Fibroblast of skin of abdomen (primary cell): ENCODE data around the gene OLFM1.
"Not testable (repeated sequence)": the region's sequence is repeated elsewhere in the genome, so short reads cannot be mapped to it uniquely, and the experiment has no call there.

Experiments used
- DNase-seq: peaks from one replicate; pipeline ENCODE4 v3.0.0-alpha.2; 2013

The OLFM1 gene

GRCh38 chr9:135156525-135157510, 69.3 kb downstream of the OLFM1 start:
- peak; percentile 21 for DNase-seq

GRCh38 chr9:135157856-135158563, 70.5 kb downstream of the OLFM1 start:
- DNase-seq, result no peak

DNA sequence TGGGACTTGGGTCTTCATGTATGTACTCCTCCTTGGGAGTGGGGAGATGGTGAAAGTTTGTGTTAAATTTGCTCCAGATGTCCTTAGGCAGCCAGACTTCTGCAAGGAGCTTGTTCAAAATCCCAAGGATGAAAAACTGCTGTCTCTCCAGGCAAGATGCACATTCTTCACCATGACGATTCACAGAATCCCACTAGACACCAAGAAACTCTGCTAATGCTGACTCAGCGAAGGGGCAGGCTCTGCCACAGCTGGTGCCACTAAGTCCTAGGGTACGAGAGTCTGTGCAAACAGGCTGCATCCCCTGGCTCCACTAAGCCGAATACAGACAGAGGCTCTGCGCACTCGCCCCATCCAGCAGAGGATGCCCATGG, 71.1 kb downstream of the OLFM1 start:
- DNase-seq, result no peak

DNA sequence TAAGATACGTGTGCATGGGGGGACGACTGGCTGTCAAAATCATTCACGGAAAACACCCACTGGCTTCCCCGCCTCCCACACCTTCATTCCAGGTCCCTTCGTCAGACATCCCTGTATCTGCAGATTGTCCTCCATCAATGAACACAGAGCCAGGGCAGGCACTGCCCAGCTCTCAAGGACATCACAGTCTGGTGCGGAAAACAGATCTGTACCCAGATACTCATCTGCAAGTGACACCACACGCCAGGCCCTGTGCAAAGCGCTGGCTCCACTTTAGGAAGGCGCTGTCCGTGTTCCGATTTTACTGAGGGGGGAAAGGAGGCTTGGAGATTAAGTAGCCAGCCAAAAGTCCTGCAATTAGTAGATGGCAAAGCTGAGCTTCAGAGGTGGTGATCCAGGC, 72.3 kb downstream of the OLFM1 start:
- no peak for DNase-seq

DNA sequence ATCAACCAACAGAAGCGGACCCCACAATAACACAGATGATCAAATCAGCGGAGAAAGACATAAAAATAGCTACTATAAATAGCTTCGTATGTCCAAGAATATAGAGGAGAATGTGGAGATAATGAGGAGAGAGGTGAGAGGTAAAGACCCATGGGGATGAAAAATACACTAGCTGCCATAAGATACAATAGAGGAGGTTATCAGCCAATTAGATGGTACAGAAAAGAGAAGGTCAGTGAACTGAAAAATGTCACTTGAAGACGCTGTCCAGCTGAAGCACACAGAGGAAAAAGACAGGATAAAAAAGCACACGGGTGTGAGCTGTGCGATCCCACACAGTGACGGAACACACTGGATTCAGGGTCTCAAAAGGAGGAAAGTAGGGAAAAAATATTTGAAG, 73.4 kb downstream of the OLFM1 start:
- no peak for DNase-seq

- DNase-seq, result not testable (repeated sequence)
Observed at GRCh38 chr9:135162599-135162998, 75.1 kb downstream of the OLFM1 start.

DNA sequence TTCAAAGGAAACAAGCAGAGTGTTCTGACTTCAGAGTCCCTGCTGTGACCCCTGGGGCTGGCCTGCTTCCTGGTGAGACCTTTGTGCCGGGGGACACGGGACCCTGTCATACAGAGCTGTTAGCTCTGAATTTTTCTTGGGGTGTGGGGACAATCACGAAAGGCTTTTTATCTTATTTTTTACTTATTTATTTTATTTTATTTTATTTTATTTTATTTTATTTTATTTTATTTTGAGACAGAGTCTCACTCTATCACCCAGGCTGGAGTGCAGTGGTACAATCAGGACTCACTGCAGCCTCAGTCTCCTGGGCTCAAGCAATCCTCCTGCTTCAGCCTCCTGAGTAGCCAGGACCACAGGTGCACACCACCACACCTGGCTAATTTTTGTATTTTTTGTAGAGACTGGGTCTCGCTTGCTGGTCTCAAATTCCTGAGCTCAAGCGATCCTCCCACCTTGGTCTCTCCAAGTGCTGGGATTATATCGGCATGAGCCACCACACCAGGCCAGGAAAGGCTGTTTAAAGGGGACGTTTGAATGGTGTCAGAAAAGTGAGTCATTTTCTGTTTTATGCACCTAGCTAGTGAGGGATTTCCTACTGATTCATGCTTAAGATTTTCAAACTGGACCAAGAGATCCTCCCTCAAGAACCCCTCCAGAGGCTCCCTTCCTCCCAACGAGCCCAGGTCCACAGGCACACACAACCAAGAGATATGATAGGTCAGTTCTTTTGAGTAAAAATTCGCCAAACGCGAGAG, 75.7 kb downstream of the OLFM1 start:
- DNase-seq, result no peak

DNA sequence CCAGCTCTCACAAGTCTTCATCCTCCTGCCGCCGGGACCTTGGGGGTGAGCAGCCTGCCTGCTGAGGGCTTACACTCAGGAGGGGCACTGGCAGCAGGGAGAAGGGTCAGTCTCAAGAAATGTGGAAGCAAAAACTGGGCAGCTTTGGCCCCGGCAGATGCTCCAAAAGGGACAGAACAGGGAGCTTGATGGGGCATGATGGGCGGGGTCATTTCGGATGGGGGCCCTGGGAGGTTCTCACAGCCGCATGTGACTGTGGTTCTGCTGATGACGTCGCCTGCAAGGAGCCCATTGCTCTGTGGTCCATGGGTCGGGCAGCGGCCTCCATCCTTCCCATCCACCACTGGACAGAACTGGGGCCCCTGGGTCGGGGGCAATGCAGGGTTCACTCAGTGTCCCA, 76.6 kb downstream of the OLFM1 start:
- DNase-seq, result no peak

- DNase-seq, result no peak
Observed at GRCh38 chr9:135165003-135165711, 77.7 kb downstream of the OLFM1 start.

GRCh38 chr9:135165756-135166519, 78.5 kb downstream of the OLFM1 start:
- no peak for DNase-seq

GRCh38 chr9:135166565-135166964, 79.1 kb downstream of the OLFM1 start:
- no peak for DNase-seq

DNA sequence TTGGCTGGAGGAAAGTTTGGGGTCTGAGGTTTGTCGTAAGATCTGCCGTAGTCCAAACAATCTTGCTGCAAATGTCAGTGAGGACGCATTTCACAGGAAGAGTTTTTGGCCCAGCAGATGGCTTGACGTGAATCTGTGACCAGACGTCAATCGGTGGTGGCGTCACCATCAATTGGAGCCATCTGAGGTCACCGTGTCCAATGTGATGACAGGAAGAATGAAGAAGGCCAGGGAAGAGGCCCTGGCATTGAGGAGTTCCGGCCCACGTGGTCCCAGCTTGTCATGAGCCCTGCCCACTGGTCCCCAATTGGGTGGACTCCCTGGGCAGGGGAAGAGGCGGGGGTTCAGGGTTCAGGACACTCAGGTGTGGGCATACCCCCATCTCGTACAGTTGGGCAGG, 79.9 kb downstream of the OLFM1 start:
- no peak for DNase-seq

DNA sequence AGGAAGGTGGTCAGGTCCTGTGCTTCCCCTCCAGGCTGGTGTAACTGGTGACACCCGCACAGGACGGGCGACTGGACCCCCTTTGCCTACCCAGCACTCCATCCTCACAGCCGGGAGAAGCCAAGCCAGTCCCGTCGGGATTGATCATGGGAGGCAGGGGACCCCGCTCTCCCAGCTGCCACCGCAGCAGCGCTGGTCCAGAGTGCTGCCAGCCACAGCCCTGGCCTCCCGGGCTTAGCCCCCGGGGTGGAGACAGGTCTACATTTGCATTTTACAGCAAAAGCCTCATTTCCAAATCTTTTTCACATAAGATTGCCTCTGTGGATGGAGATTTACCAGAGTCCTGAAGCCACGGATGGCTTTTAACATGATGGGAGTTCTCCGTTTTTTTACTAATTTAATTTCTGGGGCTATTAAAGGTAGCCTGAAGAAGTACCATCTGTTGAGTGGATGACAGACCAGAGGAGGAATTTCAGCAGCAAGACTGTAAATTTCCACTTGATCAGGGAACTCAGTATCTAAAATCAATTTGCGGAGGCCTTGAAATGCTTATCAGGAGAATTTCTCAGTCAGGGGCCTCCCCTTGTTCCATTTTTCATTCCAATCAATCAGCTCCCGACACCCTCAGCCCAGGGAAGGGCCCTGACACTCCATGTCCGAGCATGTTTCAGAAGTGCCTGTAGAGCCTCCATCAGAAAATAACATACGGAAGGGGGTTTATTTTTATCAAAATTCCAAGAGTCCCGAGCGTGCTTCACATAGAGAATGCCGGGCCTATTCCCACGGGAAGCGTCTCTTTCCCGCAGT, 80.6 kb downstream of the OLFM1 start:
- no peak for DNase-seq

DNA sequence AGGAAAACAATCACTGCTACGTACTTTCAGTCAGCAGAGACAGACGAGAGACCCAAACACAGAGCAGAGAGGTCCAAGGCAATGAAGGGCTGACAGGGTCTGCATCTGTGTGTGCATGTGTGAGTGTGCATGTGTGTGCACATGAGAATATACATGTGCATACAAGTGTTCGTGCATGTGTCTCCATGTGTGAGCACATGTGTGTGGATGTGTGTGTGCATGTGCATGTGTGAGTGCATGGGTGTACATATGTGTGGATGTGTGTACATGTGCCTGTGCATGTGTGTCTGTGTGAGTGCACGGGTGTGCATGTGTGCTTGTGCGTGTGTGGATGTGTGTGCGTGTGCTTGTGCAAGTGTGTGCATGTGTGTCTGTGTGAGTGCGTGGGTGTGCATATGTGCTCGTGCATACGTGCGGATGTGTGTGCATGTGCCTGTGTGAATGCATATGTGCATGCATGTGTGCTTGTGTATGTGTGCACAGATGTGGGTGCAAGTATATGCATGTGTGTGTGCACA, 82.3 kb downstream of the OLFM1 start:
- DNase-seq, result no peak

DNA sequence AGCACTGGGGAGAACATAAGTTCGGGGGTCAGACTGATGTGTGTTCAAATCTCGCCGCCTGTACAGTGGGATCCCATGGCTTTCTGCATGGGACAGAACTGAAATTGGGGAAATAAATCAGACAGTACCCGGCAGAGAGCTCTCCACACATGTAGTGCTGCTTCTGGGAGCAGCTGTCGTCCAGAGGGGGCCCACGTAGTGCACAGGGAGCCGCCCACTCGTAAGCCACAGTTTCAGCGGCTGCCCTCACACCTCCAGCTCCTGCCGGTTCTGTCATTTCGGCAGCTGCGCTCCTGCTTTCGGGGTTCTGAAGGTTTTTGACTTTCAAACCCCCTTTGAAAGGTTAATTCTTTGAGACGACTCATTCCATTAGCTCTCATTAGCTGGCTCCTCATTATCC, 83.1 kb downstream of the OLFM1 start:
- DNase-seq, result no peak
